HG02938 (cell line): ENCODE results near the gene ELL3.
"Not testable (repeated sequence)": the region's sequence is repeated elsewhere in the genome, so short reads cannot be mapped to it uniquely, and the experiment has no call there.

Source experiments
- ATAC-seq: cut with Tn5 transposase; IDR thresholded peaks from one replicate; pipeline ENCODE4 v1.9.1; 2021; ENCODE audit warnings: mild to moderate bottlenecking, moderate library complexity; ENCODE audit not compliant: unreplicated experiment

ELL3 gene

GRCh38 chr15:43792761-43793476 lies 16.2 kb upstream of the ELL3 start:
- no peak for ATAC-seq

- ATAC-seq, result peak; percentile 84
Measured at GRCh38 chr15:43791993-43792760, 15.4 kb upstream of the ELL3 start, which contains the start of gene SERF2. SERF2 (plus strand) TSS chr15:43792320; CDS start chr15:43792377, 57 bp downstream.

GRCh38 chr15:43789409-43789808 lies 12.6 kb upstream of the ELL3 start:
- no peak for ATAC-seq

- no peak for ATAC-seq
Measured at GRCh38 chr15:43779016-43779415, 2.2 kb upstream of the ELL3 start.

- ATAC-seq, result peak; percentile 47
Measured at GRCh38 chr15:43777267-43777914, 625 bp upstream of the ELL3 start.

- ATAC-seq, result peak; percentile 66
Measured at GRCh38 chr15:43776101-43776717, 557 bp downstream of the ELL3 start.

- no peak for ATAC-seq
Measured at GRCh38 chr15:43775411-43775965, 1.3 kb downstream of the ELL3 start.

GRCh38 chr15:43774062-43774461 lies 2.7 kb downstream of the ELL3 start:
- no peak for ATAC-seq

GRCh38 chr15:43772624-43773023 lies 4.1 kb downstream of the ELL3 start:
- no peak for ATAC-seq

GRCh38 chr15:43771816-43772215 lies 5.0 kb downstream of the ELL3 start:
- no peak for ATAC-seq

- ATAC-seq, result no peak
Measured at GRCh38 chr15:43769584-43770228, 7.1 kb downstream of the ELL3 start.

- no peak for ATAC-seq
Measured at GRCh38 chr15:43763819-43764446, 12.8 kb downstream of the ELL3 start.

- no peak for ATAC-seq
Measured at GRCh38 chr15:43762824-43763223, 13.9 kb downstream of the ELL3 start.

- no peak for ATAC-seq
Measured at GRCh38 chr15:43751885-43752284, 24.9 kb downstream of the ELL3 start.

- ATAC-seq, result no peak
Measured at GRCh38 chr15:43749690-43750345, 26.9 kb downstream of the ELL3 start.

- ATAC-seq, result no peak
Measured at GRCh38 chr15:43748376-43748775, 28.4 kb downstream of the ELL3 start.

- not testable (repeated sequence) for ATAC-seq
Measured at GRCh38 chr15:43746903-43747309, 29.9 kb downstream of the ELL3 start.

- peak; percentile 66 for ATAC-seq
Measured at GRCh38 chr15:43746245-43746902, 30.4 kb downstream of the ELL3 start, which contains the start of gene PDIA3. PDIA3 (plus strand) TSS chr15:43746438; CDS start chr15:43746540, 102 bp downstream.

GRCh38 chr15:43735416-43735815 lies 41.4 kb downstream of the ELL3 start:
- ATAC-seq, result peak; percentile 29
